HepG2 (cell line): ENCODE results near the gene MRPS11. TPM values are rescaled to one million over a fixed set of nuclear protein-coding genes. Genes with fewer than 3 reads are reported as not detected.

Experiments
- ARNTL ChIP-seq: sonication (generic); formaldehyde crosslinking; IDR thresholded peaks from 2 replicates; pipeline ENCODE4 v1.4.0; 2020; ENCODE audit warnings: mild to moderate bottlenecking, missing genetic modification reagents
- BCL6 ChIP-seq: IDR thresholded peaks from 2 replicates; pipeline ENCODE4 v1.6.1; 2016; ENCODE audit warnings: missing genetic modification reagents, missing compliant biosample characterization
- EEA1 ChIP-seq: sonication (generic); formaldehyde crosslinking; IDR thresholded peaks from 2 replicates; pipeline ENCODE4 v1.5.1; 2020; ENCODE audit warnings: mild to moderate bottlenecking, missing genetic modification reagents, borderline replicate concordance
- FOXK1 ChIP-seq: sonication (generic); formaldehyde crosslinking; IDR thresholded peaks from 2 replicates; pipeline ENCODE4 v1.4.0; 2020; ENCODE audit warnings: low read depth, missing genetic modification reagents, borderline replicate concordance
- HNF4G ChIP-seq, 2 experiments: sonication (generic) in 1 of 2; formaldehyde crosslinking in 1 of 2; IDR thresholded peaks; 2 replicates each; pipeline versions ENCODE4 v1.4.0 to v1.6.1; 2011 to 2020; ENCODE audit warnings: borderline replicate concordance in 2 of 2, low read depth in 2 of 2, mild to moderate bottlenecking in 2 of 2, low read length in 1 of 2, missing genetic modification reagents in 1 of 2, moderate library complexity in 1 of 2
- NCOA2 ChIP-seq: sonication (generic); formaldehyde crosslinking; IDR thresholded peaks from 2 replicates; pipeline ENCODE4 v1.8.0; 2022; ENCODE audit warnings: inconsistent platforms
- PCBP2 ChIP-seq: fragments of 200-400 bp; formaldehyde crosslinking; optimal IDR thresholded peaks from 2 replicates; pipeline ENCODE3; 2018; ENCODE audit warnings: low read length, low read depth; ENCODE audit not compliant: poor library complexity, severe bottlenecking
- RARA ChIP-seq: IDR thresholded peaks from 2 replicates; pipeline ENCODE4 v1.6.1; 2016; ENCODE audit warnings: missing genetic modification reagents, missing compliant biosample characterization
- RFX1 ChIP-seq: fragments of 450-650 bp; IDR thresholded peaks from 2 replicates; pipeline ENCODE4 v1.6.1; 2017
- SNAPC5 ChIP-seq: sonication (generic); formaldehyde crosslinking; IDR thresholded peaks from 2 replicates; pipeline ENCODE4 v1.8.1; 2023; ENCODE audit warnings: mild to moderate bottlenecking, missing genetic modification reagents, borderline replicate concordance
- SP1 ChIP-seq, 2 experiments: fragments of 450-650 bp in 1 of 2; sonication (generic) in 1 of 2; formaldehyde crosslinking in 1 of 2; IDR thresholded peaks; 2 replicates each; pipeline versions ENCODE4 v1.4.0 to v1.6.1; 2016 to 2020; ENCODE audit warnings: missing genetic modification reagents in 1 of 2
- TAF15 ChIP-seq: fragments of 200-400 bp; formaldehyde crosslinking; IDR thresholded peaks from one replicate; pipeline ENCODE4 v1.6.1; 2018; ENCODE audit warnings: mild to moderate bottlenecking, low read depth, low read length; ENCODE audit not compliant: poor library complexity, severe bottlenecking
- ZNF10 ChIP-seq: sonication (generic); formaldehyde crosslinking; IDR thresholded peaks from 2 replicates; pipeline ENCODE4 v1.4.0; 2020; ENCODE audit warnings: mild to moderate bottlenecking, low read depth, missing genetic modification reagents, borderline replicate concordance
- ZNF121 ChIP-seq: sonication (generic); formaldehyde crosslinking; IDR thresholded peaks from 2 replicates; pipeline ENCODE4 v1.5.0; 2020; ENCODE audit warnings: mild to moderate bottlenecking, missing genetic modification reagents
- ZNF136 ChIP-seq: sonication (generic); formaldehyde crosslinking; IDR thresholded peaks from 2 replicates; pipeline ENCODE4 v1.8.1; 2022; ENCODE audit warnings: low read depth, mild to moderate bottlenecking, moderate library complexity, missing genetic modification reagents
- ZNF292 ChIP-seq: sonication (generic); formaldehyde crosslinking; IDR thresholded peaks from 2 replicates; pipeline ENCODE4 v1.8.1; 2022; ENCODE audit warnings: mild to moderate bottlenecking, low read depth, missing genetic modification reagents, borderline replicate concordance
- ZNF616 ChIP-seq: sonication (generic); formaldehyde crosslinking; IDR thresholded peaks from 2 replicates; pipeline ENCODE4 v1.5.0; 2020; ENCODE audit warnings: low read depth, mild to moderate bottlenecking, missing genetic modification reagents
- ZNF646 ChIP-seq: sonication (generic); formaldehyde crosslinking; IDR thresholded peaks from 2 replicates; pipeline ENCODE4 v1.9.0; 2021; ENCODE audit warnings: mild to moderate bottlenecking, missing genetic modification reagents
- ZNF75D ChIP-seq: sonication (generic); formaldehyde crosslinking; IDR thresholded peaks from 2 replicates; pipeline ENCODE4 v1.8.1; 2023; ENCODE audit warnings: missing genetic modification reagents, mild to moderate bottlenecking, borderline replicate concordance
- ZNF782 ChIP-seq: sonication (generic); formaldehyde crosslinking; IDR thresholded peaks from 2 replicates; pipeline ENCODE4 v1.4.0; 2020; ENCODE audit warnings: missing genetic modification reagents, mild to moderate bottlenecking, borderline replicate concordance
- polyA plus RNA-seq, 8 experiments: library from polyadenylated mRNA; depleted of rRNA in 3 of 8; stranded (reverse) in 7 of 8; unstranded in 1 of 8; fragments of >200 nt; fragmentation: Illumina TruSeq in 4 of 8; extraction: Trizol in 4 of 8; gene quantifications; 2 replicates each; pipeline versions ENCODE4 v1.2.1 to v1.2.3, GENCODE V29; 2011 to 2016; ENCODE audit warnings: low read depth in 4 of 8, missing spikeins in 1 of 8, mixed read lengths in 1 of 8; ENCODE audit not compliant: insufficient read depth in 1 of 8
- total RNA-seq, 5 experiments: library from RNA; depleted of rRNA; stranded (reverse); fragments of >200 nt; fragmentation: Illumina TruSeq; extraction: Trizol; gene quantifications; 2 replicates each; pipeline ENCODE4 v1.2.3, GENCODE V29; 2016; ENCODE audit warnings: low read depth in 1 of 5
- TF ChIP-seq, protein P1 (sequence below): fragments of 450-650 bp; IDR thresholded peaks from 2 replicates; pipeline ENCODE4 v1.6.1; 2016

MRPS11 gene
- total and polyA plus RNA-seq, 2 of the 13 experiments (the other 11 are each of a cell fraction or from before 2014, with no cell fraction given) = 50.1 to 72.7 TPM

DNA sequence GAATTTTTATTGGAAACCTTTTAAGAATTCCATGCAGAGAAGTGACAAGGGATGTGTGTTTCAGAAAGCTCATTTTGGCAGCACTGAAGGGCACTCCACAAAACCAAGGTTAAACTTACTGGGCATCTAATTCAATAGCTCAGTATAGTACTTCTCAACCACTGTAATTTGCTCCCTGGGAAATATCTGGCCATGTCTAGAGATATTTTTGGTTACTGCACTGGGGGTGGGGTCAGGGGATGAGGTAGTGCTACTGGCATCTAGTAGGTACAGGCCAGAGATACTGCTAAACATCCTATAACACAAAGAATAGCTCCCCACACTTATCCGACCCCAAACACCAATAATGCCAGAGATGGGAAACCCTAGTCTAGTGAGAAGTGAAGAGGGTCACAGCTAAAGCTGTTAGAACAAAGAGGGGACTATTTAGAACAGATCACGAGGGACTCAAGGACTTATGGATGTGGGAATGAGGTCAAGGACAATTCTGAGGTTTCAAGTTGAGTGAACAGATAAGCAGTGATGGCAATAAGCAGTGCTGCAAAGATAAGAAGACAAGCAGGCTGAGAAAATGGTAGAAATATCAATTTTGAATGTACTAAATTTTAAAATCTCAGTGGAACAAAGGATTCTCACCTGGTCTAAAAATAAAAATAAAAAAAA, 3.5 kb upstream of the MRPS11 start (continued):
- TF ChIP-seq SP1 (IDR thresholded peaks at IDR 0.05) (no peak), SP1 (CRISPR knock-in tag; IDR thresholded peaks at IDR 0.05) (no peak), BCL6 (CRISPR knock-in tag) (peak; percentile 56; the same call in 1 of the 2 replicates), HNF4G (IDR thresholded peaks at IDR 0.05; ENCODE audit: borderline replicate concordance, low read depth, low read length) (no peak), HNF4G (CRISPR knock-in tag; IDR thresholded peaks at IDR 0.05; ENCODE audit: borderline replicate concordance, low read depth) (no peak), ARNTL (CRISPR knock-in tag) (no peak), ZNF10 (CRISPR knock-in tag) (no peak), FOXK1 (CRISPR knock-in tag) (no peak), ZNF136 (CRISPR knock-in tag) (no peak), PCBP2 (no peak), NCOA2 (peak; percentile 78), ZNF782 (CRISPR knock-in tag) (no peak), RARA (CRISPR knock-in tag) (peak; percentile 76), ZNF616 (no peak), ZNF646 (CRISPR knock-in tag) (no peak), ZNF75D (CRISPR knock-in tag) (no peak), TAF15 (no peak), RFX1 (no peak), ZNF121 (CRISPR knock-in tag) (no peak), EEA1 (CRISPR knock-in tag) (no peak), SNAPC5 (CRISPR knock-in tag) (no peak), ZNF292 (no peak)
- TF ChIP-seq, protein P1, sequence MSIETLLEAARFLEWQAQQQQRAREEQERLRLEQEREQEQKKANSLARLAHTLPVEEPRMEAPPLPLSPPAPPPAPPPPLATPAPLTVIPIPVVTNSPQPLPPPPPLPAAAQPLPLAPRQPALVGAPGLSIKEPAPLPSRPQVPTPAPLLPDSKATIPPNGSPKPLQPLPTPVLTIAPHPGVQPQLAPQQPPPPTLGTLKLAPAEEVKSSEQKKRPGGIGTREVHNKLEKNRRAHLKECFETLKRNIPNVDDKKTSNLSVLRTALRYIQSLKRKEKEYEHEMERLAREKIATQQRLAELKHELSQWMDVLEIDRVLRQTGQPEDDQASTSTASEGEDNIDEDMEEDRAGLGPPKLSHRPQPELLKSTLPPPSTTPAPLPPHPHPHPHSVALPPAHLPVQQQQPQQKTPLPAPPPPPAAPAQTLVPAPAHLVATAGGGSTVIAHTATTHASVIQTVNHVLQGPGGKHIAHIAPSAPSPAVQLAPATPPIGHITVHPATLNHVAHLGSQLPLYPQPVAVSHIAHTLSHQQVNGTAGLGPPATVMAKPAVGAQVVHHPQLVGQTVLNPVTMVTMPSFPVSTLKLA = no peak
